Thymus (tissue), 11 donors: ENCODE measurements around the gene MAP4. TPM values are rescaled to one million over a fixed set of nuclear protein-coding genes. Genes with fewer than 3 reads are reported as not detected.
A peak's percentile ranks its signal among the peaks of the same experiment; 100 is the strongest.
"Not testable (repeated sequence)": the region's sequence is repeated elsewhere in the genome, so short reads cannot be mapped to it uniquely, and the experiment has no call there.

Experiments
- DNase-seq, 9 donors: peaks; one replicate each; pipeline ENCODE4 v3.0.0-alpha.2; 2013; ENCODE audit warnings: low spot score in 9 of 9, low read depth in 6 of 9, missing footprints in 1 of 9
- H3K27ac ChIP-seq, 2 donors: one replicate each; pipeline ENCODE4 v1.5.1; 2013; ENCODE audit warnings: control low read depth in 1 of 2, low read depth in 1 of 2, low read length in 1 of 2, mild to moderate bottlenecking in 1 of 2, moderate library complexity in 1 of 2
- H3K27me3 ChIP-seq, 2 donors: one replicate each; pipeline ENCODE4 v1.5.1; 2013; ENCODE audit warnings: low read length in 1 of 2; ENCODE audit not compliant: control insufficient read depth in 2 of 2, insufficient read depth in 1 of 2
- H3K36me3 ChIP-seq, 2 donors: one replicate each; pipeline ENCODE4 v1.5.1; 2013; ENCODE audit warnings: low read length in 1 of 2, mild to moderate bottlenecking in 1 of 2, moderate library complexity in 1 of 2; ENCODE audit not compliant: control insufficient read depth in 2 of 2, insufficient read depth in 2 of 2
- H3K4me1 ChIP-seq, 2 donors: one replicate each; pipeline ENCODE4 v1.5.1; 2013; ENCODE audit warnings: low read length in 2 of 2; ENCODE audit not compliant: control insufficient read depth in 2 of 2, insufficient read depth in 2 of 2
- H3K4me3 ChIP-seq, 2 donors: one replicate each; pipeline ENCODE4 v1.5.1; 2013; ENCODE audit warnings: low read length in 2 of 2, control low read depth in 1 of 2, mild to moderate bottlenecking in 1 of 2
- H3K9me3 ChIP-seq, 2 donors: one replicate each; pipeline ENCODE4 v1.5.1; 2013; ENCODE audit warnings: low read length in 1 of 2, mild to moderate bottlenecking in 1 of 2; ENCODE audit not compliant: control insufficient read depth in 2 of 2, insufficient read depth in 1 of 2
- WGBS: extraction: QIAGEN DNeasy Blood & Tissue Kit; methylation state at CpG from one replicate; pipeline ENCODE4 v1.1.7; 2013; 5-methylcytosine and 5-hydroxymethylcytosine counted together
- polyA plus RNA-seq: library from polyadenylated mRNA; stranded (reverse); fragments of 200-250 nt; gene quantifications from one replicate; pipeline ENCODE4 v1.2.3, GENCODE V29; 2013
- total RNA-seq: library from RNA; stranded (reverse); fragments of 120-200 nt; gene quantifications from one replicate; pipeline ENCODE4 v1.2.4, GENCODE V29; 2013
- donor health status: healthy.

The MAP4 gene
- total and polyA plus RNA-seq, 2 donors: 22.3 to 49.8 TPM

DNA sequence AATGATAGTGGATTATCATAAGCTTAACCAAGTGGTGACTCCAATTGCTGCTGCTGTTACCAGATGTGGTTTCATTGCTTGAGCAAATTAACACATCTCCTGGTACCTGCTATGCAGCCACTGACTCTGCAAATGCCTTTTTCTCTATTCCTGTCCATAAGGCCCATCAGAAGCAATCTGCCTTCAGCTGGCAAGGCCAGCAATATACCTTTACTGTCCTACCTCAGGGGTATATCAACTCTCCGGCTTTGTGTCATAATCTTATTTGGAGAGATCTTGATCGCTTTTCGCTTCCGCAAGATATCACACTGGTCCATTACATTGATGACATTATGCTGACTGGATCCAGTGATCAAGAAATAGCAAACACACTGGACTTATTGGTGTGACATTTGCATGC, 9.4 kb downstream of the MAP4 start:
- not testable (repeated sequence) for DNase-seq, H3K27ac ChIP-seq, H3K27me3 ChIP-seq, H3K36me3 ChIP-seq, H3K9me3 ChIP-seq, H3K4me3 ChIP-seq
- peaks cover 12 to 20% of the 10 kb centered on the region in 2 donors for H3K4me1 ChIP-seq
- 97% methylated on average over 4 of the region's 4 CpGs for WGBS

DNA sequence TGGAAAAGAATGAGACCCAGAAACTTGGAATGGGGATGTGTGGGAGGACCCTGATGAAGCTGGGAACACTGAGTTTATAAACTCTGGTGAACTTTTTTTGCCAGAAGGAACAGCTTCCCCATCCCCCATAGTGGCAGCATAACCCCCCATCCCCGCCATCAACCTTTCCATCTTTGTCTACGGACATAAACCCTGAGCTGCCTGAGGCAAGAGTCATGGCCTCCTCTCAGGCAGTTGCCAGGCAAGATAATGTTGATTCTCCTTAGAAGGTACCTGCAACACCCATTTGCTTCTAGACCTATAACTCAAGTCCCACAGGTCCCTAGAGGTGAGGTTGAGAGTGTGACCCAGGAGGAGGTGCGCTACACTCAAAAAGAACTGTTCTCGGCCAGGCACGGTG, 11.5 kb downstream of the MAP4 start:
- no peak for DNase-seq
- Histone ChIP-seq H3K4me3 (no peak overlapping the region), H3K9me3 (no peaks in the 10 kb centered on the region), H3K27me3 (no peaks in the 10 kb centered on the region), H3K36me3 (peaks cover 0 to 3% of the 10 kb centered on the region in 2 donors), H3K27ac (no peak overlapping the region), H3K4me1 (peaks cover 2 to 10% of the 10 kb centered on the region in 2 donors)
- WGBS: over 99% methylated on average over 5 of the region's 5 CpGs

DNA sequence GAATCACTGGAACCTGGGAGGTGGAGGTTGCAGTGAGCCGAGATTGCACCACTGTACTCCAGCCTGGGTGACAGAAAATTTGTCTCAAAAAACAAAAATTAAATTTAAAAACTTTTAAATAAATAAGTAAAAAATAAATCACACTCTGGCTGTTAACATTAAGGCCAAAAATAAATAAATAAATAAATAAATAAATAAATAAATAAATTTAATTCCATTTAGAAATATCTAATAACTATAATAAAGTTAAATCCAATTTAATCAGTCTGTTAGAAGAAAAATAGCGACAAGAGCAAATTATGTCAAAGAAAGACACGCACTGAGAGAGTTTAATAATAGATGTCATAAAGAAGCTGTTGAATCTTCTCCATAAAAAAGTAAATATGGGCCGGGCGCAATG, 13.4 kb downstream of the MAP4 start:
- H3K9me3 ChIP-seq: no peaks in the 10 kb centered on the region
- peaks cover 2 to 10% of the 10 kb centered on the region in 2 donors for H3K4me1 ChIP-seq
- H3K27me3 ChIP-seq: no peaks in the 10 kb centered on the region
- no peak overlapping the region for H3K27ac ChIP-seq
- no peak for DNase-seq
- H3K4me3 ChIP-seq: no peak overlapping the region
- WGBS: over 99% methylated on average over 5 of the region's 5 CpGs
- peaks cover 0 to 3% of the 10 kb centered on the region in 2 donors for H3K36me3 ChIP-seq

DNA sequence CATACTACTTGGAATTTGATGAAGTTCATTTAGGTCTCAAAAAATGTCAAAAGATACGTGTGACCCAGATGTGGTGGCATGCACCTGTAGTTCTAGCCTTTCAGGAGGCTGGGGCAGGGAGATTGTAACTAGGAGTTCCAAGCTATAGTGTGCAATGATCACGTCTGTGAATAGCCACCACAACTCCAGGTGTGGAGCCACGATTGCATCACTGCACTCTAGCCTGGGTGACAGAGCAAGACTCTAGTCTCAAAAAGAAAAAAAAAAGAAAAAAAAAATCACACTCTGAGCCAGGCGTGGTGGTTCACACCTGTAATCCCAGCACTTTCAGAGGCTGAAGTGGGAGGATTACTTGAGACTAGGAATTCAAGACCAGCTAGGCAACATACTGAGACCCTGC, 14.2 kb downstream of the MAP4 start:
- no peaks in the 10 kb centered on the region for H3K9me3 ChIP-seq
- no peaks in the 10 kb centered on the region for H3K27me3 ChIP-seq
- peaks cover 0 to 3% of the 10 kb centered on the region in 2 donors for H3K36me3 ChIP-seq
- 34% methylated on average over 4 of the region's 4 CpGs for WGBS
- H3K4me3 ChIP-seq: no peak overlapping the region
- peaks cover 2 to 10% of the 10 kb centered on the region in 2 donors for H3K4me1 ChIP-seq
- peak overlapping the region; percentile 18 to 83 for H3K27ac ChIP-seq
- peak in 4 of 9 donors; percentile 45 to 67 (median 56) for DNase-seq

GRCh38 chr3:48000212-48000611, 16.0 kb downstream of the MAP4 start:
- no peaks in the 10 kb centered on the region for H3K9me3 ChIP-seq
- peaks cover 4 to 13% of the 10 kb centered on the region in 2 donors for H3K36me3 ChIP-seq
- WGBS: 100% methylated on average over 2 of the region's 2 CpGs

GRCh38 chr3:47996440-47996839, 19.8 kb downstream of the MAP4 start:
- H3K36me3 ChIP-seq: peaks cover 4 to 21% of the 10 kb centered on the region in 2 donors
- no peaks in the 10 kb centered on the region for H3K4me1 ChIP-seq
- no peak overlapping the region for H3K27ac ChIP-seq
- no peak overlapping the region for H3K4me3 ChIP-seq
- H3K9me3 ChIP-seq: no peaks in the 10 kb centered on the region
- DNase-seq: no peak
- WGBS: 97% methylated on average over 2 of the region's 2 CpGs
- no peaks in the 10 kb centered on the region for H3K27me3 ChIP-seq

More at GRCh38 chr3:48000212-48000611, 16.0 kb downstream of the MAP4 start:
- H3K4me3 ChIP-seq: no peak overlapping the region
- no peaks in the 10 kb centered on the region for H3K27me3 ChIP-seq
- no peak for DNase-seq
- H3K27ac ChIP-seq: no peak overlapping the region
- peaks cover 2 to 10% of the 10 kb centered on the region in 2 donors for H3K4me1 ChIP-seq

DNA sequence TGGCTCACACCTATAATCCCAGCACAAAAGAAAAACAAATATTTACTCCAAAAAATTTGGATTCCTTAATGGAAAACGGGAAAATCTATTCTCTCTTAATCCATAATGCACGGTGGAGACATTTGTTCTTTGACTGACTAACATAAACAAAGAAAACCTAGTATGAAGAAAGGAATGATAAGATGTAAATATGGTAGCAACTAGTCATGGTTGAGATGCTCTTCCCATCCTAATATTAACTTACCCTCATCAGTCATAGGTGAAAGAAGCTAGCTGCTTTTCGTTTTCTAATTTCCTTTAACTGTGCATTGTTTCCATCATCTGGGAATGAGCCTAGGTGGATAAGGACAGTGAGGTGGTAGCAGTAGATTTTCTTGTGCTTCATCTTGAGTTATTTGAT, 22.0 kb downstream of the MAP4 start:
- no peaks in the 10 kb centered on the region for H3K9me3 ChIP-seq
- peaks cover 4 to 21% of the 10 kb centered on the region in 2 donors for H3K36me3 ChIP-seq
- no peaks in the 10 kb centered on the region for H3K27me3 ChIP-seq
- H3K4me1 ChIP-seq: no peaks in the 10 kb centered on the region
- no peak overlapping the region for H3K4me3 ChIP-seq
- H3K27ac ChIP-seq: no peak overlapping the region
- DNase-seq: no peak
- 98% methylated on average over 3 of the region's 3 CpGs for WGBS

GRCh38 chr3:47991341-47991740, 24.9 kb downstream of the MAP4 start:
- Histone ChIP-seq H3K9me3 (no peaks in the 10 kb centered on the region), H3K36me3 (peaks cover 3 to 18% of the 10 kb centered on the region in 2 donors), H3K4me1 (no peaks in the 10 kb centered on the region), H3K27me3 (no peaks in the 10 kb centered on the region), H3K27ac (no peak overlapping the region), H3K4me3 (no peak overlapping the region)
- DNase-seq: no peak
- 97% methylated on average over 11 of the region's 11 CpGs for WGBS

GRCh38 chr3:47989981-47990440, 26.2 kb downstream of the MAP4 start:
- no peaks in the 10 kb centered on the region for H3K4me1 ChIP-seq
- H3K27me3 ChIP-seq: no peaks in the 10 kb centered on the region

More at GRCh38 chr3:47989981-47990440, 26.2 kb downstream of the MAP4 start:
- H3K4me3 ChIP-seq: no peak overlapping the region
- DNase-seq: peak; percentile 54 to 89 (median 77)
- no peak overlapping the region for H3K27ac ChIP-seq
- H3K9me3 ChIP-seq: no peaks in the 10 kb centered on the region
- peaks cover 0 to 5% of the 10 kb centered on the region in 2 donors for H3K36me3 ChIP-seq
- WGBS: 68% methylated on average over 2 of the region's 2 CpGs
